Spleen (tissue), 11 donors: ENCODE data around the gene NRG3. TPM values are rescaled to one million over a fixed set of nuclear protein-coding genes. Genes with fewer than 3 reads are reported as not detected.

Source experiments
- DNase-seq: peaks from one replicate; pipeline ENCODE4 v3.0.0-alpha.2; 2020
- H3K27ac ChIP-seq, 8 donors: fragments of 200-600 bp; sonication (generic) in 7 of 8; 1 replicate in 4 of 8; 2 replicates in 4 of 8; pipeline versions ENCODE4 v1.5.0 to v1.8.0; 2016 to 2021; ENCODE audit warnings: inconsistent platforms in 4 of 8, mild to moderate bottlenecking in 4 of 8, moderate library complexity in 1 of 8
- H3K27me3 ChIP-seq, 7 donors: fragments of 200-600 bp; sonication (generic) in 6 of 7; replicated peaks in 1 of 7; 1 replicate in 4 of 7; 2 replicates in 3 of 7; pipeline versions ENCODE4 v1.5.0 to v1.8.0; 2016 to 2021; ENCODE audit warnings: inconsistent platforms in 3 of 7, mild to moderate bottlenecking in 1 of 7
- H3K36me3 ChIP-seq, 6 donors: fragments of 200-600 bp; sonication (generic) in 5 of 6; 1 replicate in 4 of 6; 2 replicates in 2 of 6; pipeline versions ENCODE4 v1.5.0 to v1.8.0; 2016 to 2021; ENCODE audit warnings: inconsistent platforms in 2 of 6
- H3K4me1 ChIP-seq, 6 donors: fragments of 200-600 bp; sonication (generic) in 5 of 6; 1 replicate in 3 of 6; 2 replicates in 3 of 6; pipeline versions ENCODE4 v1.5.0 to v1.8.0; 2016 to 2021; ENCODE audit warnings: inconsistent platforms in 3 of 6
- H3K4me3 ChIP-seq, 8 donors: fragments of 200-600 bp; sonication (generic) in 7 of 8; 1 replicate in 4 of 8; 2 replicates in 4 of 8; pipeline versions ENCODE4 v1.5.0 to v1.8.0; 2016 to 2021; ENCODE audit warnings: inconsistent platforms in 4 of 8, mild to moderate bottlenecking in 4 of 8, moderate library complexity in 2 of 8
- H3K9me3 ChIP-seq, 8 donors: fragments of 200-600 bp; sonication (generic) in 7 of 8; 1 replicate in 4 of 8; 2 replicates in 4 of 8; pipeline versions ENCODE4 v1.5.0 to v1.8.0; 2016 to 2021; ENCODE audit warnings: inconsistent platforms in 4 of 8
- CTCF ChIP-seq, 11 experiments: fragments of 200-600 bp in 7 of 11; fragments of 450-650 bp in 4 of 11; sonication (generic) in 4 of 11; IDR thresholded peaks in 8 of 11; conservative IDR thresholded peaks in 3 of 11; 1 replicate in 7 of 11; 2 replicates in 4 of 11; pipeline versions ENCODE4 v1.4.0 to v1.8.0; 2016 to 2021; ENCODE audit warnings: antibody characterized with exemption in 11 of 11, inconsistent platforms in 4 of 11, mild to moderate bottlenecking in 1 of 11
- POLR2A ChIP-seq, 3 donors: fragments of 450-650 bp; IDR thresholded peaks; one replicate each; pipeline ENCODE4 v1.5.1; 2017; ENCODE audit warnings: antibody characterized with exemption in 3 of 3, mild to moderate bottlenecking in 1 of 3
- POLR2AphosphoS5 ChIP-seq, 3 donors: sonication (generic); formaldehyde crosslinking; IDR thresholded peaks; one replicate each; pipeline ENCODE4 v1.5.1; 2017; ENCODE audit warnings: antibody characterized with exemption in 3 of 3
- WGBS, 5 donors: extraction: QIAGEN DNeasy Blood & Tissue Kit in 3 of 5; methylation state at CpG; one replicate each; pipeline versions ENCODE4 v1.1.5 to v1.1.7; 2013 to 2018; 5-methylcytosine and 5-hydroxymethylcytosine counted together
- intact Hi-C: fragments of 100-400 bp; cut with DNase I; formaldehyde crosslinking; loops from one replicate; pipeline ENCODE4 v1.15.0; 2023; ENCODE audit warnings: low total_unique reads
- polyA plus RNA-seq, 3 donors: library from polyadenylated mRNA; stranded (reverse); fragments of 200-250 nt; gene quantifications; one replicate each; pipeline ENCODE4 v1.2.1, GENCODE V29; 2013
- total RNA-seq, 7 donors: library from RNA; depleted of rRNA in 3 of 7; stranded (reverse); fragments of >200 nt in 3 of 7; fragmentation: NEBNext Ultra II Directional in 4 of 7; extraction: Animal tissue kit (Norgen Biotek cat#: 25700) in 4 of 7; gene quantifications; one replicate each; pipeline versions ENCODE4 v1.1.0 to v1.2.1, GENCODE V29; 2016 to 2021
- donor health status: healthy with polysubstance abuse.
- donor health status: DM: no; HTN: no; CAD: no; lungs with moderate emphysema.
- donor health status: DM: no; HTN: no; CAD: no.
- donor health status: Bipolar disorder and iron deficiency.
- donor health status: healthy.
- donor health status: DM: no; HTN: no; CAD: no.
- donor health status: DM: yes; HTN: yes; CAD: no.

Gene NRG3
- total and polyA plus RNA-seq, 10 donors: 0.10 to 0.22 (median 0.21) TPM; not detected in 7

DNA sequence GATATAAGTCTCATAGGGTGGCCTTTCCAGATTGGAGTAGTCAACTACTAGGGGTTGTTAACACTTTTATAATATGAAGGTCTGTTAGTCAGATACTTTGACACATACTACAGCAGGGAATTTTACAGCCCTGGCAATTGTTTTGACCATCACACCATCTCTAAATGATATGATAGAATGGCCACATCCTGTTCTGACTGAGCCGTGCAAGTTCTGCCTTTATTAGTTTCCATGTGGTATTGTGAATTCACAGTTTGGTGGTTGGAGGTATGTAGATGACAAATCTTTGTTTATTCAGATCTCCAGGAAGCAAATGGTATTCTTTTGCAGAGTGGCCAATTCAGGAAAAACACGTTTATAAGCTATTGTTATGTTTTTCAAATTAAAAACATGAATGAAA, 83.0 kb downstream of the NRG3 start:
- no peak overlapping the region for H3K27ac ChIP-seq
- no peak overlapping the region for H3K4me3 ChIP-seq
- no peaks in the 10 kb centered on the region for H3K4me1 ChIP-seq
- peaks cover 0 to 10% (median 0%) of the 10 kb centered on the region in 8 donors for H3K9me3 ChIP-seq
- WGBS, 5 donors: 16 to 23% (median 19%) methylated on average over 2 of the region's 2 CpGs
- H3K36me3 ChIP-seq: no peaks in the 10 kb centered on the region
- TF ChIP-seq CTCF (IDR thresholded peaks at IDR 0.05 in 8 of 11, conservative IDR thresholded peaks at IDR 0.05 in 3 of 11) (no peak), POLR2A (IDR thresholded peaks at IDR 0.05) (no peak), POLR2AphosphoS5 (IDR thresholded peaks at IDR 0.05) (no peak)
- no peak for DNase-seq
- no peaks in the 10 kb centered on the region for H3K27me3 ChIP-seq
- intact Hi-C loops: no loop called here

DNA sequence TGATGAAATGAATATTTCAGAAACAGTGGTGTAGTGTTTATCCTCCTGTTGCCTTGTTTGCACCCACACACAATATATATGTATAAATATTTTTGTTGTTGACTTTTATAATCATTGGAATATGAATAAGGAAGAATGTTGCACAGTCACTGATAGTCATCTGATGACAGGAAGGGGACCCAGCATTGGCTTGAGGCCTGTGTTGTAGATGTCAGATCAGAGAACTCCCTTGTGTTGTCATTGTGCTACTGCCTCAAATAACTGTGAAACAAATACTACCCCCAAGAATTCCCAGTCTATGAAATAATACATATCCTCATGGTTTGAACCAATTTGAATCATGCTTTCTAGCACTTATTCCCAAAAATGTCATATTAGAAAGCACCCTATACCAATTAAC, 84.0 kb downstream of the NRG3 start:
- H3K27me3 ChIP-seq: no peaks in the 10 kb centered on the region
- TF ChIP-seq POLR2A (IDR thresholded peaks at IDR 0.05) (no peak), POLR2AphosphoS5 (IDR thresholded peaks at IDR 0.05) (no peak), CTCF (IDR thresholded peaks at IDR 0.05 in 8 of 11, conservative IDR thresholded peaks at IDR 0.05 in 3 of 11) (no peak)
- H3K9me3 ChIP-seq: peaks cover 0 to 9% (median 0%) of the 10 kb centered on the region in 8 donors
- no peaks in the 10 kb centered on the region for H3K4me1 ChIP-seq
- intact Hi-C loops: no loop called here
- no peak overlapping the region for H3K4me3 ChIP-seq
- DNase-seq: no peak
- H3K36me3 ChIP-seq: no peaks in the 10 kb centered on the region
- H3K27ac ChIP-seq: no peak overlapping the region

DNA sequence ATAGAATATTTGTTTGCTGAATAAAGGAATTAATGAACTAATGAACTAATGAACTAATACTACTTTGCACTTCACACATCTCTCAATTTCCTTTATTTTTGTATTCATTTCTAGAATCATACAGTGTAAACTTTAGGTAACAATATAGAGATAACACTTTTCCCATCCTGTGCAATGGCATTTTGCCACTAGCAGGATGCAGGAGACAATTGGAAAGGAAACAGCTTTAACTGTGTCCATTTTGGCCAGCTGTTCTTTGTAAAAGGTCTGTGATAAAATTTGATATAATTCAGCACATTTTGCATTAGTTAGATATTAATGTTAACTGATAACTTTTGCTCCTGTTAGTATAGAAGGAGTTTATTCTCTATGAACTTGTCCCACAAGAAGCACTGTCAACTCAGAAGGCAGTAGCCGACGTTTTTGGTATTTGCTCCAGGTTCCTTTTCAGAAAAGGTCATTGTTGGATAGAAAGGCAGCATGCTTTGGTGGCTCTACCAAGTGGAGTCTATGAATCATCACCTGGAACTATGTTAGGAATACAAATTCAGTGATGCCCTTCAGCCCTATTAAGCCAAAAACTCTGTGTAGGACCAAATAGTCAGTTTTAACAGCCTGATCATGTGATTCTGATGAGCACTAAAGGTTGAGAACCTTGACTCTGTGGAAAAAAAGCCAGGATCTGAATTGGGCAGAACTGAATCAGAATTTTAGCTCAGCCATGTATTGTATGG, 86.6 kb downstream of the NRG3 start:
- H3K27me3 ChIP-seq: no peaks in the 10 kb centered on the region
- H3K27ac ChIP-seq: no peak overlapping the region
- intact Hi-C loops: no loop called here
- no peak for DNase-seq
- TF ChIP-seq POLR2A (IDR thresholded peaks at IDR 0.05) (no peak), CTCF (IDR thresholded peaks at IDR 0.05 in 8 of 11, conservative IDR thresholded peaks at IDR 0.05 in 3 of 11) (no peak), POLR2AphosphoS5 (IDR thresholded peaks at IDR 0.05) (no peak)
- H3K4me1 ChIP-seq: no peaks in the 10 kb centered on the region
- H3K9me3 ChIP-seq: peaks cover 0 to 9% (median 0%) of the 10 kb centered on the region in 8 donors
- WGBS, 5 donors: 67 to 91% (median 71%) methylated on average over 2 of the region's 2 CpGs
- H3K4me3 ChIP-seq: no peak overlapping the region
- H3K36me3 ChIP-seq: no peaks in the 10 kb centered on the region

GRCh38 chr10:81963606-81964005, 88.6 kb downstream of the NRG3 start:
- intact Hi-C loops: no loop called here
- Histone ChIP-seq H3K27me3 (no peaks in the 10 kb centered on the region), H3K4me1 (no peaks in the 10 kb centered on the region), H3K9me3 (peaks cover 0 to 9% (median 5%) of the 10 kb centered on the region in 8 donors), H3K36me3 (no peaks in the 10 kb centered on the region), H3K4me3 (no peak overlapping the region), H3K27ac (no peak overlapping the region)
- TF ChIP-seq POLR2A (IDR thresholded peaks at IDR 0.05) (no peak), POLR2AphosphoS5 (IDR thresholded peaks at IDR 0.05) (no peak), CTCF (IDR thresholded peaks at IDR 0.05 in 8 of 11, conservative IDR thresholded peaks at IDR 0.05 in 3 of 11) (no peak)
- 85 to 91% (median 85%) methylated on average over 9 of the region's 9 CpGs for WGBS, 5 donors
- no peak for DNase-seq
